G401 (cell line): ENCODE results near the gene GAK. TPM values are rescaled to one million over a fixed set of nuclear protein-coding genes. Genes with fewer than 3 reads are reported as not detected.

Experiments used
- DNase-seq: peaks from one replicate; pipeline ENCODE4 v3.0.0-alpha.2; 2015; ENCODE audit warnings: low spot score
- in situ Hi-C: cut with HindIII; loops from 2 replicates; pipeline ENCODE4 v1.10.0; 2016; ENCODE audit warnings: low sequenced_read_pairs, mixed read lengths
- total RNA-seq: library from RNA; depleted of rRNA; stranded (reverse); fragments of >200 nt; shearing (Covaris generic); gene quantifications from 2 replicates; pipeline ENCODE4 v1.2.3, GENCODE V29; 2014

The GAK gene
- total RNA-seq, 1 experiment from 2014 or later, result 91.5 TPM

DNA sequence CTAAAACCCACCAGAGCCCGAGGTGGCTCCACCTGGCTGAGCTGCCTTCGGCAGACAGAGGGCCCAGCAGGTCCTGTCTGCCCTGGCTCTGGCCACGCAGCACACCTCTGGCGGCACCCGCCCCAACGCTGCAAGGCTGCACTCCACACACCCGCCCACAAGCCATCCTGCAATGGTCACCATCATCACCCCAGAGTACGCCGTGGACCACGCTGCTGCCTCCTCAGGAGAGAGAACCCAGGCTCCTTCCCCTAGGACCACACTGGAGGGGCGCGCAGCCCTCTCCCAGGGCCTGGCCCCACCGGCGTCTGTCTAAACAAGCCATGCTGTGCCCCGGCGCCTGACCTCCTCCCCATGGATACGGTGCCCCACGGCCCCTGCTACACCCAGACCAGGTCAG, 66.5 kb downstream of the GAK start:
- in situ Hi-C loops, result no loop called here
- DNase-seq, result no peak

DNA sequence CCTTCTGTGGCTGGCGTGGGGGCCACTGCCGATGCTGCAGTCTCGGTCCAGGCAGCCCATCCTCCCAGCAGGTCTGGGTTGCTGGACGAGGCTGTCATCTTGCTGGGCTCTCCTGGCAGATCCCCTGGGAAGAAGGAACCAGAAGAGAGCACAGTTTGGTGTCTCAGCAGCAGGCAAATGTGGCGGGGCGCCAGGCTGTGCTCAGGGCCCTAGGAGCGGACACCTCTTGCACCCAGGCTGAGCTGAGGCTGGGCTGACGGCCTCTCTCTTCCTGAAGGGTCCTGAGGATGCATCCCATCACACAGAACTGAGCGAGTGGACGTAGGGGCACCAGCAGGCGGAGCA, 67.0 kb downstream of the GAK start:
- DNase-seq, result no peak
- in situ Hi-C loops, result no loop called here

DNA sequence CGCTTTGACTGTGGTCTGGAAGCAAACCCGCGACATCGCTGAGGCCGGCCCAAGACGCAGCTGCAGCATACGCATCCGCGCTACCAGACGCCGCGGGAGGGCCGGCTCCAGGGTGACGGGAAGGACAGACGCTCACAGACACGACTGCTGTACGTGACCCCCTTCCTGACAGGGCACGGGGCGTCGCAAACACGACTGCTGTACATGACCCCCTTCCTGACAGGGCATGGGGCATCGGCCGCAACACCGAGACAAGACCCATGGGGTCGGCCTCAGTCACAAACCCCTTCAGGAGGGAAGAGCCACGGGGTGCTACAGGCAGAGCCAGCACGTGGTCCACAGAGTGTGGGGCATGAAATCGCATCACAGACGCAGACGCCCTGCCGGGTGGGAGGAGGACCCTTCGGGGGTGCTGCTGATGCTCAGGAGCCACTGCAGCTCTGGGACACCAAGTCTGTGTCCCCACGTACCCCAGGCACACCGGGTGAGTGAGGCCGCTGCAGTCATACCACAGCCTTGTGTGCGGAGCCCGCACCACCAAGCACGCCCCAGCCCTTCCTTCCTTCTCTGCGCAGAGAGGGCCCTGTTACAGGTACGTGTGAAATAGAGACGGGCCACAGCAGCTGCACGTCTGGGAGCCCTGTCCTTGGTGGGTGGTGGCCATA, 67.5 kb downstream of the GAK start:
- in situ Hi-C loops, result no loop called here
- DNase-seq, result no peak

DNA sequence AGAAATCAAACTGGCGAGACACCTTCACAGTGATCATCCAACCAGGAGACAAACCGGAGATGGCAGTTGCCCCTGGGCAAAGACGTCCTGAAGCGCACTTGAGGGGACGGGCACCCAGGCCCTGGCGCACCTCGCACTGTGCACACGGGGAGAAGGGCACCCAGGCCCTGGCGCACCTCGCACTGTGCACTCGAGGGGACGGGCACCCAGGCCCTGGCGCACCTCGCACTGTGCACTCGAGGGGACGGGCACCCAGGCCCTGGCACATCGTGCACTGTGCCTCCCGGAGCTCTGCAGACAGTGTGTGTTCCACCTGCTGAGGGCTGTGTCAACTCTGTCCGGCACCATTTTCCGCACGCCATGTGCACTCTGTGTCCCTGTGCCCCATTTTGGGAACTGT, 71.6 kb downstream of the GAK start:
- in situ Hi-C loops, result no loop called here
- no peak for DNase-seq

DNA sequence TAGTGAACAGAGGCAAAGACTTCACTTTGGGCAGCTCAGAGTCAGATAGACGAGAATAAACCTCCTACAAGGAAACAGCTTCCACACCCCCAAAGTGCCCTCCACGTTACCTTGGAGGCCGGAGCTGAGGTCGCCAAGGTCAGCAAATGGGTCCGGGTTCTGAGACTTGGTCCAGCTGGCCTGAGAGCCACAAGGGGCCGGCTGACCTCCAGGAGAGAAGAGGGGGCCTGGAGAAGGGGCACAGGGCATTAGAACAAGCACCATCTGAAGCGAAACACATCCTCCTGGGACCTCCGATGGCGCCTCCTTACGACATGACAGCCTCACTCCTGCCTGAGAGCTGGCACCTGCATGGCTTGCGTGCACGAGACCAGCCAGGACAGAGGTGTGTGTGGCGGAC, 72.6 kb downstream of the GAK start:
- DNase-seq, result no peak
- in situ Hi-C loops, result no loop called here

DNA sequence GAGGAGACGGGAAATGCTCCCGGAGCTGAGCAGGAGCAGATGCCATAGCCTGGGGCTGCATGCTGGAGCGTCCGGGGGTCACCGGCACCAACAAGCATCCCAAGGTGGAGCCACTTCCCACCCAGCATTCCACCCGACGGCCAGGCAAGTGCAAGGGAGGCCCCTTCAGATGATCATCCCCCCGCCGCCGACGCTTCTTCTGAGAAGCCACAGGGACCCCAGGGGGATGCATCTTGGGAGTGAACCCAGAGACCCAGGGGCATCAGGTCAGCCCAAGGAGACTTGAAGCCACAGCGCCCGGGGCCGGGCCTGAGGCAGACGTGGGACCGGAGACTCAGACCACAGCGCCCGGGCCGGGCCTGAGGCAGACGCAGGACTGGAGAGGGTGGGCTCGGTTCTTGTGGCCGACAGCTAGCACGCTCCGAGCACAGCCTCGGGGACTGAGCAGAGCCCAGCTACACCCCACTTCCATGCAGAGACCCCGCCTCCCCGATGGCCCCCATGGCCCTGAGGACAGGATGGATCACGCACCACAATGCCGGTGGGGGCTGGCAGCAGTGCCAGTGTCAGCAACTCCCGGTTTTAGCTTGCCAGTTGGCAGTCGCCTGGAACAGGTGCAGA, 73.2 kb downstream of the GAK start:
- DNase-seq, result no peak

DNA sequence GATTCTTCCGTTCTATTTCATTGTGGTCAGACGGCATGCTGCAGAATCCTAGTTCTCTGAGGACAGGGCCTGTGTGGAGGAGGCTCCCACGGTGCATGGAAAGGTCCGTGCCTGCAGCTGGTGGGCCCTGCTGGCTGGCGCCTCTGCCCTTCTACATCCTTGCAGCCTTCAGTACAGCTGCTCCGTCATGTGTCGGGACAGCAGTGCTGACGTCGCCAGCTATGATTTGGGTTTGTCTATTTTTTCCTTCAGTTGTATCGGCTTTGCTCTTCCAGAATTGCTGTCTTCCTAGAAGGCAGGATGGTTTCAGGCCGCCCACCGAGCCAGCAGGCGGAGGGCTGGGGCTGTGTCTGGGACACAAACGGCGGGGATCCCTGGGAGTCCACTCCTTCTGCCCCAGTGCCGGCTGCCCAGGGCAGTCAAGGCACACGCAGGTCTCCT, 74.1 kb downstream of the GAK start:
- in situ Hi-C loops, result no loop called here
- DNase-seq, result no peak

More for the DNA sequence above, 73.2 kb downstream of the GAK start:
- in situ Hi-C loops, result no loop called here

DNA sequence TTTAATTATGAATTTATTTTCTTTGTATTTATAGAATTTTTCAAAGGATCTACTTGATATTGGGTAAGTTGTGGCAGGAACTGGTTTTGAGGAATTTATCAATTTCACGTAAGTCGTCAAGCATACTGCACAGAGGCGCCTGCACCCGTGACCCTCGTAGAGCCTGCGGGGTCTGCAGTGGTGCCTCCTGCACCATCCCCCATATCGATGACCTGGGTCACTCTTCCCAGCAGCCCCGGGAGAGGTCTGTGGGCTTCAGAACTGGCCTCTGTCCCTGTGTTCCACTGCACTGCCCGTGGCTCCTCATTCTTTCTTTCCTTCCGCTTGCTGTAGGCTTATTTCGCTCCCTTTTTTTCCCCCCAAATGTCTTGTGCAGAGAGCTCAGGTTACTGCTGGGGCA, 74.7 kb downstream of the GAK start:
- in situ Hi-C loops, result no loop called here
- no peak for DNase-seq

DNA sequence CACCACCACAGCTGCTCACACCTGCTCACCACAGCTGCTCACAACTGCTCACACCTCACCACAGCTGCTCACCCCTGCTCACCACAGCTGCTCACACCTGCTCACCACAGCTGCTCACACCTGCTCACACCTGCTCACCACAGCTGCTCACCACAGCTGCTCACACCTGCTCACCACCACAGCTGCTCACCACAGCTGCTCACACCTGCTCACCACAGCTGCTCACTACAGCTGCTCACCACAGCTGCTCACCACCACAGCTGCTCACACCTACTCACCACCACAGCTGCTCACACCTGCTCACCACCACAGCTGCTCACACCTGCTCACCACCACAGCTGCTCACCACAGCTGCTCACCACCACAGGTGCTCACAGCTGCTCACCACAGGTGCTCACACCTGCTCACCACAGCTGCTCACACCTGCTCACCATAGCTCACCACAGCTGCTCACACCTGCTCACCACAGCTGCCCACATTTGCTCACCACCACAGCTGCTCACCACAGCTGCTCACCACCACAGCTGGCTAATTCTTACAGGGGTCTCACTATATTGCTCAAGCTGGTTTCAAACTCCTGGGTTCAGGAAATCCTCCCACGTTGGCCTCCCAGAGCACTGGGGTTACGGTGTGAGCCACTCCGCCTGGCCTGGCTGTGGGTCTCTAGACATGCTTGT, 75.8 kb downstream of the GAK start:
- in situ Hi-C loops, result no loop called here
- DNase-seq, result no peak

DNA sequence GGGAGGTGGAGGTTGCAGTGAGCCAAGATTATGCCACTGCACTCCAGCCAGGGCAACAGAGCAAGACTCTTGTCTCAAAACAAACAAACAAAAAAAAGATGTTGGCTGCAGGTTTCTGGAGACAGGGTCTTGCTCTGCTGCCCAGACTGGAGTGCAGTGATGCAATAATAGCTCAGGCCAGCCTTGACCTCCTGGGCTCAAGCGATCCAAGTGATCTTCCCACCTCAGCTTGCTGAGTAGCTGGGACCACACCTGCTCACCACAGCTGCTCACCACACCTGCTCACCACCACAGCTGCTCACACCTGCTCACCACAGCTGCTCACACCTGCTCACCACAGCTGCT, 76.3 kb downstream of the GAK start:
- in situ Hi-C loops, result no loop called here
- DNase-seq, result no peak

DNA sequence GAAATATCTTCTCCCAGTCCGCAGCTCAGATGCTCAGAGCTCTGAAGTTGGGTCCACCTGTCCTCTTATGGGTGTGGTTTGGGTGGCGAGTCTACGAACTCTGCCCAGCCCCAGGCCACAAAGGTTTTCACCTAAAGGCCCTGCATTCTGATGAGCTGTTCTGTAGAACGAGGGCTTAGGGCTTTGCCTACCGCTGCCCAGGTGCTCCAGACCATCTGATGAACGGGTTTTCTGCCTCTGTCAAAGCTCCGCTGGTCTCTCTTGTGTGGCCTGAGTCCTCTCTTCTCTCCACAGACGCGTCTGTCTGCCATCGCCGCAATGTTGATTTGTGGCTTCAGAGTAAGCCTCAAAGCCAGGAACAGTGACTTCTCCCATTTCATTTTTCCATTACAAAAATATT, 77.8 kb downstream of the GAK start:
- in situ Hi-C loops, result no loop called here
- no peak for DNase-seq

DNA sequence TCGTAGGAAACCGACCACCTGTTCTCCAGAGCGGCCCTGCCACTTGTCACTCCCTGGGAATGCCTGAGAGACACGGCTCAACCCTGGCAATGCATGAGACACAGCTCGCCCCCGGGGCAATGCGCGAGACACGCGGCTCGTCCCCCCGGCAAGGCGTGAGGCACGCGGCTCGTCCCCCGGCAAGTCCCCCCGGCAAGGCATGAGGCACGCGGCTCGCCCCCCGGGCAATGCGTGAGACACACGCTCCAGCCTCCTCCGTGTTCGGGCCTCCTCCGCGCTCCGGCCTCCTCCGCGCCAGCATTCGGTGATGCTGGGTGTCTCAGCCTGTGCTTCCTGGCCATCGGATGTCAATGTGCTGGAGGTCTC, 78.7 kb downstream of the GAK start:
- no peak for DNase-seq

DNA sequence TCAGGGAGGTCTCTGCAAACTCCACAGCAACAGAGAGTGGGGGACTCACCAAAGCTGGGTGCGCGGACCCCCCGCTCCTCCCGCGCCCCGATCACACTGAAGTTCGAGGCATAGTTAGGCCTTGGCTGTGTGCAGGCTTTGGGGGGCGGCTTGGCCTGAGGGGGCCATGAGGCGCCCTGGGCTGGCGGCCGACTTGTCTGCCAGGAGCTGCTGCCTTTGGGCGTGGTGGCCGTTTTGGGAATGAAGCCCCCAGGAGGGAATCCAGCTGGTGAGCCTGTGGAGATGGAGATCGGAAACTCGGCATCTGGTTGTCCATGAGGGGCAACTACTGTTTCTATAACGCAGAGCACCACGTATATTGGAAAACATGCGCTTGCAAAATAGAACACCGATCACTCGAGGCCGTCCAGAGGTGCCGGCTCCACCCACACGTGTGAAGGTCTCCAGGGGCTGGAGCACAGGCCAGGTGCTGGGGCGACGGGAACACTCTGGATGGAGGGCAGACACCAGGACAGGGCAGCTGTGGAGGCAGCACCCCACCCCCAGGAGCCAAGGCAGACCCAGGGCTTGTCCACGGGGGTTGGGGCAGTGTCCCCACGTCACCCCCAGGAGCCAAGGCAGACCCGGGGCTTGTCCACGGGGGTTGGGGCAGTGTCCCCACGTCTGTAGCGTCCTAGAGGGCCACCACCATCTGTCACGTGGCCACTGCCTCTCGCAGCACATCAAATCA, 80.2 kb downstream of the GAK start:
- in situ Hi-C loops, result no loop called here
- DNase-seq, result no peak

More for the DNA sequence above, 78.7 kb downstream of the GAK start:
- in situ Hi-C loops, result no loop called here

DNA sequence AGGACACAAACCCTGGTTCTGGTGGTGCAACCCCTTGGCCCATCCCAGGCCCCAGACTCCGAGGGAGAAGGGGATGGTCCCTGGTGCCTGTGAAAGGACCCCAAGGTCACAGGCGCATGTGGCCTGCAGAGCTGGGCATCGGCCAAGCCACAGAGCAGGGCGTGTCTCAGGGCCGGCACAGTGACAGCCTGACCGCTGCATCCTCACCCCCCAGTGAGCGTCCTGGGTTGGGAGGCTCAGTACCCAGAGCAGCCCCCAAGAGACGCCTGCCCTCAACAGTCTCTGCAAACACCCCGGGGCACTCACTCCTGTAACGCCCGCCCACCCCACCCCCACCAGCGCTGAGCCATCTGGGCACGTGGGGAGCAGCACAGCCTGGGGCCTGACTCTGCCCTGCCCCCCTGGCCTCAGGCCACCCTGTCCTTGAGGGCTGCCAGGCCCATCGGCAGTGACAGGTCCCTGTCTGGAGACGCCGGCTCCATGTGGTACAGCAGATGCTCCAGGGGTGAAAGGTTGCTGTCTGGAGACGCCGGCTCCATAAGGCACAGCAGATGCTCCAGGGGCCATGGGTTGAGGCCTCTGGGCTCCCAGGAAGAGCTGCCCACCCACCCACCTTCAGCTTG, 81.7 kb downstream of the GAK start:
- no peak for DNase-seq
- in situ Hi-C loops, result no loop called here

DNA sequence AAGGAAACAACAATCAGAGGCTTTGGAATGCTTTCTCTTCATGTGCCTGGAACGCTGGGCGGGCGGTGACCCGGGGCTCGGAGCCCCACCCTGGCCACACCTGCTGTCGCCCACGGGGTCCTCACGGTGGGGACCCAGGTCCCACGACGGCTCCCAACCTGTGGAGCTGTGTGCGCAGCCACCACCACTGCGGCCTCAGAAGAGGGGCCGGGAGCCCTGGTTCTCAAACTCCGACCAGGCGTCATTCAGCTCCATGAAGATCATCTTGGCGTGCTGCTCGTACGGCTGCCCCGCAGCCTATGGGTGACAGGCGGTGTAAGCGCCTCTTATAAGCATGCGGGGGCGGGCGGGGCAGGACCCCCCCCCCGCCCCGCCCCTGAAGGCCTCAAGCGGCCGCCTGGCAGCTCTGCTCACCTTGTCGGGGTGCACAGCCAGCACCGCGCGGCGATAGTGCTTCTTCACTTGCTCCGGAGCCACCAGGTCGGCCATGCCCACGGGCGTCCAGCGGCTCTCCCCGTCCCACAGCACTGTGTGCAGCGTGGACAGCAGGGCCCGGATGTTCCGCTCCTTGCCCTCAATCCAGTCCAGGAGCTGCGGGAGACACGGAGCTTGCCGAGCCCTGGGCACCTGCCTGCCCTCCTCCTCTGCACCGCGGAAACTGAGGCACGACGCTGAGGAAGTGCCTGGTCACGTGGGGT, 82.5 kb downstream of the GAK start:
- no peak for DNase-seq
- in situ Hi-C loops, result loop anchor here (5.0 kb wide), 1 partner anchor 82 kb away; no protein-coding TSS in a partner anchor

DNA sequence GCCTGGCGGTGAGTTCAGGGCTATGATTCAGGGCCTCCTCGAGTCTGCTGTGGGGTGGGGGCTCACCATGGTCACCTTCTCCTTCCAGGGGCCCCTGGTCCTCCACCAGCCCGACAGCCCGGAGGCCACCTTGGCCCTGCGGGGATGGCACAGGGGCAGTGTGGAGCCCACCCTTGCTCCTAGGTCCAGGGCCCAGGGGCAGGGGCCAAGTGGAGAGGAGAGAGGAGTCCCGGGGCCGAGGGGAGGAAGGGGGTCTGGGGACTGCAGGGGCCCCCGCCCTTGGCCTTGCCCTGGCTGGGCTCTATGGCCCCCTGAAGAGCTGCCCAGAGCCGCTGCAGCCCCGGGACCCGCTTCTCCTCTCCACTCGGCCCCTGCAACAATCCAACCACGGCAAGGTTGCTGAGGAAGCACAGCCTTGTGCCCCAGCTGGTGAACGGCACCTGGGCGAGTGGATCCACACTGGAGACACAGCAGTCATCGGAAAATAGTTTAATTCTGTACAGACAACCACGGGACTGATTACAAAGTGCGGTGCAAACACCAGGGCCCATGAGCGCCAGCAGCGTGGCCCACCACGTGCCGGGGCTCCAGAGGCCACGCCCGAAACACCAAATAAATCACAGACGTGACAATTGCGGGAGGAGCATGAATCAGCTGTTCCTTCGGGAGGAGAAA, 83.2 kb downstream of the GAK start:
- in situ Hi-C loops, result loop anchor here (5.0 kb wide), 1 partner anchor 82 kb away; no protein-coding TSS in a partner anchor
- DNase-seq, result no peak

DNA sequence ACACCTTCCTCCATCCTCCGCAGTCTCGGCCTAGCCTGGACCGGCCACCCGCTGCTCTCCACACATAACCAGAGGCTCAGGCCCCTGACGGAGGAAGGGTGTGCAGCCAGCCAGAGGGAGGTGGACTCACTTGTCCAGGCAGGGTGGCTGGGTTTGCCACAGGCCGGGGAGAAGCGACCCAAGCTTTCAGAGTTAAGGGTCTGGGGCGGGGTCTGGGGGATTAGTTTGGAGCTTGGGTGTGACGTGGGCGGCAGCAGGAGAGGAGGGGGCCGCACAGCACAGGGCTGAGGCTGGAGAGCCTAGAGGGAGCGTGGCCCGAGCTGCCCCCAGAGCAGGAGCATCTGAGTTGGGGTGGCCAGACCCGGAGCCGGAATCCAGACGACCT, 83.8 kb downstream of the GAK start:
- in situ Hi-C loops, result loop anchor here (5.0 kb wide), 1 partner anchor 81 kb away; no protein-coding TSS in a partner anchor

DNA sequence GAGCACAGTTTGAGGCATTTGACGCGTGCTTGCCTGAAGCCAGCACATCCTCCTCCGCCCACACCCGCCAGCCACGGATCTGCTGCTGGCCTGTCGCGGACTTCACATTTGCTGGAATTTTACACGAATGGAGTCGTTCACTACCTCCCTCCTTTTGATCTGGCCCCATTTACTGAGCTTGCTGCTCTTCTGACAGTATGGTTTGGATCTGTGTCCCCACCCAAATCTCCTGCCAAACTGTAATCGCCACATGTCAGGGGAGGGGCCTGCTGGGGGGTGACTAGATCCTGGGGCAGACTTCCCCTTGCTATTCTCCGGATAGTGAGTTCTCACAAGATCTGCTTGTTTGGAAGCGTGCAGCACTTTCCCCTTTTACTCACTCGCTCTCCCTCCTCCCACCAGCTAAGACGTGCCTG, 86.3 kb downstream of the GAK start:
- no peak for DNase-seq
- in situ Hi-C loops, result loop anchor here (5.0 kb wide), 1 partner anchor 79 kb away; no protein-coding TSS in a partner anchor

More for the DNA sequence above, 83.8 kb downstream of the GAK start:
- no peak for DNase-seq
